GM12878 (cell line): ENCODE measurements around the gene CLDN10. TPM values are rescaled to one million over a fixed set of nuclear protein-coding genes. Genes with fewer than 3 reads are reported as not detected.

Experiments
- ATAC-seq: fragments of 200-7000 bp; cut with Tn5 transposase; 3 replicates; pipeline ENCODE4 v1.9.1; 2020; ENCODE audit warnings: mild to moderate bottlenecking, moderate library complexity
- BruUV-seq: library from RNA; stranded (reverse); fragments of 400-500 nt; replicated peaks from 2 replicates; lab custom pipeline; 2021; lab: Mats Ljungman, UMichigan
- CTCF ChIA-PET: fragments of 300-600 bp; sonication (Branson Sonifier 250); formaldehyde crosslinking; extraction: SDS; loops from one replicate; lab custom pipeline; 2021; ENCODE audit warnings: inconsistent platforms; lab: Yijun Ruan, JAX
- POLR2A ChIA-PET: fragments of 350-600 bp; formaldehyde crosslinking; extraction: SDS; loops from one replicate; lab custom pipeline; 2021; ENCODE audit warnings: inconsistent platforms; lab: Charles Lee
- RAD21 ChIA-PET: fragments of 300-600 bp; sonication (Branson Sonifier 250); formaldehyde crosslinking; loops from one replicate; lab custom pipeline; 2023; ENCODE audit warnings: antibody characterized with exemption; ENCODE audit not compliant: unreplicated experiment; lab: Charles Lee
- SMC1A ChIA-PET: fragments of 300-600 bp; sonication (Branson Sonifier 250); formaldehyde crosslinking; loops from one replicate; lab custom pipeline; 2023; ENCODE audit not compliant: unreplicated experiment, uncharacterized antibody; lab: Charles Lee
- DNase-seq: peaks from one replicate; pipeline ENCODE4 v3.0.0-alpha.2; 2011; ENCODE audit warnings: low read depth, low spot score
- FAIRE-seq: peaks from 3 replicates; lab custom pipeline; 2011; peaks lifted over from hg19 to GRCh38; lab: Jason Lieb, UNC
- H2AFZ ChIP-seq: 2 replicates; pipeline ENCODE4 v1.6.0; 2011; ENCODE audit warnings: low read depth, low read length, control low read depth; ENCODE audit not compliant: control insufficient read depth
- H3K27ac ChIP-seq: 2 replicates; pipeline ENCODE4 v1.5.1; 2011; ENCODE audit warnings: control low read depth; ENCODE audit not compliant: control insufficient read depth, insufficient read depth
- H3K27me3 ChIP-seq, 2 experiments: replicated peaks in 1 of 2; 2 replicates each; pipeline versions ENCODE4 v1.6.0 to v1.6.1; 2011; ENCODE audit warnings: low read length in 1 of 2; ENCODE audit not compliant: control insufficient read depth in 2 of 2, insufficient read depth in 2 of 2
- H3K36me3 ChIP-seq, 2 experiments: 2 replicates each; pipeline ENCODE4 v1.5.1; 2011; ENCODE audit warnings: low read length in 1 of 2; ENCODE audit not compliant: control insufficient read depth in 2 of 2, insufficient read depth in 2 of 2
- H3K4me1 ChIP-seq: 2 replicates; pipeline ENCODE4 v1.6.1; 2011; ENCODE audit warnings: mild to moderate bottlenecking, low read length, moderate library complexity, mixed read lengths; ENCODE audit not compliant: control insufficient read depth, insufficient read depth
- H3K4me2 ChIP-seq: 2 replicates; pipeline ENCODE4 v1.6.0; 2011; ENCODE audit warnings: control low read depth; ENCODE audit not compliant: control insufficient read depth, insufficient read depth
- H3K4me3 ChIP-seq: fragments of 200-600 bp; sonication (generic); 2 replicates; pipeline ENCODE4 v1.5.1; 2016
- H3K79me2 ChIP-seq: 2 replicates; pipeline ENCODE4 v1.6.0; 2011; ENCODE audit warnings: low read length; ENCODE audit not compliant: control insufficient read depth, insufficient read depth
- H3K9ac ChIP-seq: 2 replicates; pipeline ENCODE4 v1.8.0; 2011; ENCODE audit warnings: low read length, control low read depth, mixed read lengths; ENCODE audit not compliant: control insufficient read depth, insufficient read depth
- H3K9me3 ChIP-seq: replicated peaks from 3 replicates; pipeline ENCODE4 v1.5.1; 2011; ENCODE audit warnings: mild to moderate bottlenecking, low read length; ENCODE audit not compliant: control insufficient read depth, insufficient read depth
- H4K20me1 ChIP-seq: 2 replicates; pipeline ENCODE4 v1.6.0; 2011; ENCODE audit not compliant: control insufficient read depth, insufficient read depth
- GABPA ChIP-seq: IDR thresholded peaks from 2 replicates; pipeline ENCODE4 v1.6.1; 2014; ENCODE audit warnings: antibody characterized with exemption, low read depth, mild to moderate bottlenecking, inconsistent platforms
- GATAD2B ChIP-seq: fragments of 450-650 bp; conservative IDR thresholded peaks from 2 replicates; pipeline ENCODE4 v1.6.1; 2017; ENCODE audit warnings: low read depth, mild to moderate bottlenecking, moderate library complexity
- KLF5 ChIP-seq: fragments of 450-650 bp; IDR thresholded peaks from 2 replicates; pipeline ENCODE4 v1.6.1; 2014; ENCODE audit warnings: mild to moderate bottlenecking; ENCODE audit not compliant: partially characterized antibody
- MTA3 ChIP-seq: IDR thresholded peaks from 2 replicates; pipeline ENCODE4 v1.6.1; 2012; ENCODE audit warnings: low read length, inconsistent platforms, borderline replicate concordance
- MYC ChIP-seq: IDR thresholded peaks from 2 replicates; pipeline ENCODE4 v1.6.1; 2011; ENCODE audit warnings: mild to moderate bottlenecking, low read length, moderate library complexity, inconsistent platforms; ENCODE audit not compliant: insufficient read depth, insufficient replicate concordance, insufficient read length, severe bottlenecking
- NFIC ChIP-seq: IDR thresholded peaks from 2 replicates; pipeline ENCODE4 v1.6.1; 2012; ENCODE audit warnings: low read depth, mild to moderate bottlenecking, inconsistent platforms, low read length, moderate library complexity
- NR2C1 ChIP-seq: fragments of 450-650 bp; IDR thresholded peaks from 2 replicates; pipeline ENCODE4 v1.6.1; 2017; ENCODE audit warnings: antibody characterized with exemption, mild to moderate bottlenecking, moderate library complexity
- RUNX3 ChIP-seq: IDR thresholded peaks from 2 replicates; pipeline ENCODE4 v1.6.1; 2012; ENCODE audit warnings: low read length, inconsistent platforms
- SMC3 ChIP-seq: IDR thresholded peaks from 2 replicates; pipeline ENCODE4 v1.6.1; 2011; ENCODE audit warnings: low read length, improper control_type of control experiment, borderline replicate concordance
- WGBS: methylation state at CpG from one replicate; pipeline ENCODE4 v1.1.6; 2016; ENCODE audit warnings: low lambda C conversion rate; ENCODE audit not compliant: insufficient replicate concordance, insufficient coverage; ENCODE audit errors: missing lambda C conversion rate; 5-methylcytosine and 5-hydroxymethylcytosine counted together
- in situ Hi-C: fragments of 300-500 bp; cut with MboI; formaldehyde crosslinking; loops from 9 replicates; pipeline ENCODE4 v1.14.3; 2018; ENCODE audit warnings: mixed read lengths
- intact Hi-C: fragments of 100-400 bp; cut with micrococcal nuclease; formaldehyde crosslinking; loops from one replicate; pipeline ENCODE4 v1.14.2; 2022; ENCODE audit not compliant: unreplicated experiment
- polyA plus RNA-seq, 11 experiments: library from polyadenylated mRNA; depleted of rRNA in 4 of 11; unstranded in 6 of 11; stranded (reverse) in 5 of 11; fragments of >200 nt; fragmentation: Nextera tagmentation in 4 of 11; fragmentation: Illumina TruSeq in 1 of 11; extraction: Ambion mirVana in 4 of 11; extraction: Trizol in 1 of 11; gene quantifications; 1 replicate in 1 of 11; 2 replicates in 10 of 11; pipeline versions ENCODE4 v1.2.1 to v1.2.3, GENCODE V29; 2011 to 2016; ENCODE audit warnings: inconsistent platforms in 2 of 11, missing spikeins in 2 of 11, low read depth in 1 of 11
- total RNA-seq, 4 experiments: library from RNA; depleted of rRNA in 3 of 4; stranded (reverse); fragments of >200 nt in 3 of 4; fragmentation: Illumina TruSeq in 1 of 4; extraction: Trizol in 1 of 4; gene quantifications; 2 replicates each; pipeline versions ENCODE4 v1.2.1 to v1.2.3, GENCODE V29; 2013 to 2021

Gene CLDN10
- total and polyA plus RNA-seq, 10 of the 15 experiments (the other 5 are each of a cell fraction or from before 2014, with no cell fraction given) = not detected

- ChIA-PET POLR2A (no interaction called here), SMC1A (no interaction called here), CTCF (interaction anchor here (0.7 to 1.0 kb wide), 2 partner anchors 18 to 68 kb away, joined by 3 read pairs; no protein-coding TSS in a partner anchor)
- in situ Hi-C loops = loop anchor here (25.0 kb wide), 1 partner anchor 233 kb away; no protein-coding TSS in a partner anchor
- Histone ChIP-seq H3K27ac (no peak overlapping the region), H3K4me2 (no peak overlapping the region), H3K4me3 (no peak overlapping the region)
- no peak for ATAC-seq
- no peak for FAIRE-seq
- TF ChIP-seq GABPA (no peak), SMC3 (no peak), MTA3 (no peak), KLF5 (no peak), NFIC (no peak), GATAD2B (no peak), NR2C1 (no peak), RUNX3 (no peak), MYC (no peak)
- TF ChIP-seq, all 136 proteins: peak for 0
- peaks cover 0 to 2% of the 10 kb centered on the region in 2 experiments; a peak in 2 of 4 replicates for H3K27me3 ChIP-seq
- H4K20me1 ChIP-seq = no peaks in the 10 kb centered on the region
- no peaks in the 10 kb centered on the region for H3K9me3 ChIP-seq
- intact Hi-C loops = no loop called here
- no peak for DNase-seq
- H3K79me2 ChIP-seq = no peaks in the 10 kb centered on the region
- no peak overlapping the region for H3K9ac ChIP-seq
- no peaks in the 10 kb centered on the region for H3K36me3 ChIP-seq
- peaks cover 3% of the 10 kb centered on the region; the same call in 1 of the 2 replicates for H3K4me1 ChIP-seq
- BruUV-seq = no TSS peak
- no peak overlapping the region for H2AFZ ChIP-seq
- RAD21 ChIA-PET = interaction anchor here (0.5 kb wide), 1 partner anchor 93 kb away, joined by 3 read pairs; no protein-coding TSS in a partner anchor
- WGBS = 83% methylated on average over 3 of the region's 3 CpGs
Measured at GRCh38 chr13:95604556-95604915, 52.0 kb downstream of the CLDN10 start.
